WERI-Rb-1 (cell line): ENCODE results near the gene IKBKE.

Source experiments
- DNase-seq: peaks from one replicate; pipeline ENCODE4 v3.0.0-alpha.2; 2020
- H3K27ac ChIP-seq: fragments of 250-450 bp; sonication (Bioruptor Pico); 2 replicates; pipeline ENCODE4 v1.5.1; 2020; ENCODE audit warnings: mild to moderate bottlenecking, moderate library complexity
- H3K27me3 ChIP-seq: fragments of 250-450 bp; sonication (Bioruptor Pico); 2 replicates; pipeline ENCODE4 v1.5.1; 2021; ENCODE audit warnings: mild to moderate bottlenecking, low read depth, moderate library complexity; ENCODE audit not compliant: insufficient read depth, severe bottlenecking
- H3K36me3 ChIP-seq: fragments of 250-450 bp; sonication (Bioruptor Pico); 2 replicates; pipeline ENCODE4 v1.5.1; 2020; ENCODE audit warnings: mild to moderate bottlenecking, moderate library complexity
- H3K4me3 ChIP-seq: 2 replicates; pipeline ENCODE4 v1.5.1; 2011; ENCODE audit warnings: low read depth, mild to moderate bottlenecking, control low read depth, low read length
- H3K9me3 ChIP-seq: fragments of 250-450 bp; sonication (Bioruptor Pico); 2 replicates; pipeline ENCODE4 v1.5.1; 2021; ENCODE audit warnings: mild to moderate bottlenecking, moderate library complexity; ENCODE audit not compliant: severe bottlenecking
- CTCF ChIP-seq: IDR thresholded peaks from 2 replicates; pipeline ENCODE4 v1.5.1; 2011; ENCODE audit warnings: low read depth, mild to moderate bottlenecking, control low read depth, inconsistent platforms, low read length

Gene IKBKE

GRCh38 chr1:206495011-206495461 is 24.8 kb downstream of the IKBKE start:
- H3K9me3 ChIP-seq: no peaks in the 10 kb centered on the region
- no peak for TF ChIP-seq CTCF
- no peak overlapping the region for H3K4me3 ChIP-seq
- H3K27ac ChIP-seq: no peak overlapping the region
- DNase-seq: no peak
- H3K27me3 ChIP-seq: no peaks in the 10 kb centered on the region
- H3K36me3 ChIP-seq: no peaks in the 10 kb centered on the region

GRCh38 chr1:206495493-206496046 is 25.3 kb downstream of the IKBKE start:
- no peak overlapping the region for H3K4me3 ChIP-seq
- H3K36me3 ChIP-seq: no peaks in the 10 kb centered on the region
- no peak for DNase-seq
- TF ChIP-seq CTCF: no peak
- H3K27me3 ChIP-seq: no peaks in the 10 kb centered on the region
- no peak overlapping the region for H3K27ac ChIP-seq
- H3K9me3 ChIP-seq: no peaks in the 10 kb centered on the region

- Histone ChIP-seq H3K9me3 (no peaks in the 10 kb centered on the region), H3K27ac (no peak overlapping the region), H3K36me3 (no peaks in the 10 kb centered on the region), H3K4me3 (no peak overlapping the region), H3K27me3 (no peaks in the 10 kb centered on the region)
- DNase-seq: no peak
- TF ChIP-seq CTCF: no peak
Observed at GRCh38 chr1:206496131-206496793, 26.0 kb downstream of the IKBKE start.

GRCh38 chr1:206497363-206497762 is 27.1 kb downstream of the IKBKE start:
- no peaks in the 10 kb centered on the region for H3K9me3 ChIP-seq
- TF ChIP-seq CTCF: no peak
- H3K27me3 ChIP-seq: no peaks in the 10 kb centered on the region
- DNase-seq: no peak
- no peaks in the 10 kb centered on the region for H3K36me3 ChIP-seq
- no peak overlapping the region for H3K4me3 ChIP-seq
- H3K27ac ChIP-seq: no peak overlapping the region

- no peak for DNase-seq
- Histone ChIP-seq H3K36me3 (no peaks in the 10 kb centered on the region), H3K27ac (no peak overlapping the region), H3K27me3 (no peaks in the 10 kb centered on the region), H3K9me3 (no peaks in the 10 kb centered on the region), H3K4me3 (no peak overlapping the region)
- no peak for TF ChIP-seq CTCF
Observed at GRCh38 chr1:206497774-206498173, 27.5 kb downstream of the IKBKE start.

- H3K27me3 ChIP-seq: no peaks in the 10 kb centered on the region
- no peaks in the 10 kb centered on the region for H3K36me3 ChIP-seq
- H3K9me3 ChIP-seq: no peaks in the 10 kb centered on the region
- DNase-seq: no peak
- no peak overlapping the region for H3K4me3 ChIP-seq
- no peak overlapping the region for H3K27ac ChIP-seq
- no peak for TF ChIP-seq CTCF
Observed at GRCh38 chr1:206498685-206499084, 28.4 kb downstream of the IKBKE start.
